GM19397 (cell line): ENCODE data around the gene SETX.
A peak's percentile ranks its signal among the peaks of the same experiment; 100 is the strongest.
"Not testable (repeated sequence)": the region's sequence is repeated elsewhere in the genome, so short reads cannot be mapped to it uniquely, and the experiment has no call there.

Source experiments
- ATAC-seq: cut with Tn5 transposase; IDR thresholded peaks from one replicate; pipeline ENCODE4 v1.9.1; 2021; ENCODE audit warnings: mild to moderate bottlenecking, moderate library complexity; ENCODE audit not compliant: unreplicated experiment

The SETX gene, protein sequence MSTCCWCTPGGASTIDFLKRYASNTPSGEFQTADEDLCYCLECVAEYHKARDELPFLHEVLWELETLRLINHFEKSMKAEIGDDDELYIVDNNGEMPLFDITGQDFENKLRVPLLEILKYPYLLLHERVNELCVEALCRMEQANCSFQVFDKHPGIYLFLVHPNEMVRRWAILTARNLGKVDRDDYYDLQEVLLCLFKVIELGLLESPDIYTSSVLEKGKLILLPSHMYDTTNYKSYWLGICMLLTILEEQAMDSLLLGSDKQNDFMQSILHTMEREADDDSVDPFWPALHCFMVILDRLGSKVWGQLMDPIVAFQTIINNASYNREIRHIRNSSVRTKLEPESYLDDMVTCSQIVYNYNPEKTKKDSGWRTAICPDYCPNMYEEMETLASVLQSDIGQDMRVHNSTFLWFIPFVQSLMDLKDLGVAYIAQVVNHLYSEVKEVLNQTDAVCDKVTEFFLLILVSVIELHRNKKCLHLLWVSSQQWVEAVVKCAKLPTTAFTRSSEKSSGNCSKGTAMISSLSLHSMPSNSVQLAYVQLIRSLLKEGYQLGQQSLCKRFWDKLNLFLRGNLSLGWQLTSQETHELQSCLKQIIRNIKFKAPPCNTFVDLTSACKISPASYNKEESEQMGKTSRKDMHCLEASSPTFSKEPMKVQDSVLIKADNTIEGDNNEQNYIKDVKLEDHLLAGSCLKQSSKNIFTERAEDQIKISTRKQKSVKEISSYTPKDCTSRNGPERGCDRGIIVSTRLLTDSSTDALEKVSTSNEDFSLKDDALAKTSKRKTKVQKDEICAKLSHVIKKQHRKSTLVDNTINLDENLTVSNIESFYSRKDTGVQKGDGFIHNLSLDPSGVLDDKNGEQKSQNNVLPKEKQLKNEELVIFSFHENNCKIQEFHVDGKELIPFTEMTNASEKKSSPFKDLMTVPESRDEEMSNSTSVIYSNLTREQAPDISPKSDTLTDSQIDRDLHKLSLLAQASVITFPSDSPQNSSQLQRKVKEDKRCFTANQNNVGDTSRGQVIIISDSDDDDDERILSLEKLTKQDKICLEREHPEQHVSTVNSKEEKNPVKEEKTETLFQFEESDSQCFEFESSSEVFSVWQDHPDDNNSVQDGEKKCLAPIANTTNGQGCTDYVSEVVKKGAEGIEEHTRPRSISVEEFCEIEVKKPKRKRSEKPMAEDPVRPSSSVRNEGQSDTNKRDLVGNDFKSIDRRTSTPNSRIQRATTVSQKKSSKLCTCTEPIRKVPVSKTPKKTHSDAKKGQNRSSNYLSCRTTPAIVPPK (N-terminal part only)

GRCh38 chr9:132354637-132355355 is at the start of gene SETX:
Gene SETX (minus strand): TSS chr9:132354986. CDS start chr9:132349428, 5,558 bp downstream.
- peak; percentile 93 for ATAC-seq

- no peak for ATAC-seq
Observed at GRCh38 chr9:132404228-132404881, 49.6 kb upstream of the SETX start.

DNA sequence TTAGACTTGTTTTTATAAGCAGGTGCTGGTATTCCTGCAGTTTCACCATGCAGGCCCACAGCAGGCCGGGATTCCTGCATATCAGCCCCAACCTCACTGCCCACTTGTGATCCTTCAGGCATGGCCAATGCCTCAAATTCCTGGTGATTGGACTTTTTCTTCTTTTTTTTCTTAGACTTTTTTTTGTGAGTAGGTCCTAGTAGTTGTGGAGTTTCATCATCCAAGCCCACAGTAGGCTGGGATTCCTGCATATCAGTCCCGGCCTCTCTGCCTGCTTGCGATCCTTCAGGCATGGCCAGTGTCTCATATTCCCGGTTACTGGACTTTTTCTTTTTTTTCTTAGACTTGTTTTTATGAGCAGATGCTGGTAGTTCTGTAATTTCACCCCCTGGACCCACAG is 47.0 kb upstream of the SETX start:
- no peak for ATAC-seq

DNA sequence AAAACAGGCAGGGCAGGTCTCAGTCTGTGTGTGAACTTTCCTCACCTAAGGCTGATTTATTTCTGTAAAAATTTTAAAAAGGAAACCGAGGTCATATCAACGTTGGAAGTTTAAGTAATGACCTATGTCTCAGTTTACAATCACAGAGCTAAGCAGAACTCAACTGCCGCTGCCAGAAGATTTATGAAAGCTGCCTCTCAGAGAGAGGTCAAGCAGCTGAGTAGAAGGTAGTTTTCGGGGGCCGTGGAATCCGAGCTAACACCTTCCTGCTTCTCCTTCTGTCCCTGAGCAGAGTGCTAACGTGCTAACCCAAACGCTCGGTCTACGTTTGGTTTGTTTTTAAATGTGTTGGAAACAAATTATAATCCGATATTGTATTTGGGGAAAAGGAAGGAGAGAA is 40.8 kb upstream of the SETX start:
- ATAC-seq: no peak

DNA sequence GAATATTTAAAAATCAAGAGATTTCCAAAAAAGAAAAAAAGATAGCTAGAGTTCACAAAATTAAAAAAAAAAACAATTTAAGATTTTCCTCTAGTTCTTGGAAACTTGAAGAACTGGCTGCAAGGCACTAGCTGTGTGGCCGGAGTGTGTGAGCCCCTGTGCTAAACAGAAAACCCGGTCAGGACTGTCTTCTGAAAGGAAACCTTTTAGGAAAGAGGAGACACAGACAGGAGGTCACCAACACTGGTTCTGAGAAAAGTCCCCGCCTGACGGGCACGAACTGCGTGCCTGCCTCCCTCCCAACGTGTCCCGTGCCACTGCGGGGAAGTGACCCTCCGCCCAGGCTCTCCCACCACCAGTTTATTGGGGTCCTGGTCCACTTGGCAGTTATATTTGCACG is 36.7 kb upstream of the SETX start:
- no peak for ATAC-seq

DNA sequence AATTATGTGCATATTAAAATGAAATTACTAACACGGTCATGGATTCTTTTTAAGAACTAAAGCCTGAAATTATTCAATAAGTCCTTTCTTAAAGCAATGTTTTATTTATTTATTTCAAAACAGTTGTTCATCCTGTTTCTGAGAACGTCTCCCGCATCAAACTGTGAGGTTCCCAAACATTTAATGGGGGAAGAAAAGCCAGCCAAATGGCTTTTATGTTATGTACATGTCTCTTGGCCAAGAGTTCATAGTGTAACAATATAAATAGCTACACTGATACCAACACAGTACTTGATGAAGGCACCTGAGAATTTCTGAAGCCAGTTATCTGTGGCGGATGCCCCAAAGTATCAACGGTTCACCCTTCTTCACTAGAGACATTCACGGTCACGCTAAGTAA is 36.2 kb upstream of the SETX start:
- ATAC-seq: no peak

GRCh38 chr9:132387133-132387532 is 32.3 kb upstream of the SETX start:
- ATAC-seq: no peak

GRCh38 chr9:132384376-132384775 is 29.6 kb upstream of the SETX start:
- no peak for ATAC-seq

GRCh38 chr9:132383462-132383883 is 28.7 kb upstream of the SETX start:
- ATAC-seq: no peak

GRCh38 chr9:132381966-132382541 is 27.3 kb upstream of the SETX start:
- peak; percentile 50 for ATAC-seq

GRCh38 chr9:132378416-132378815 is 23.6 kb upstream of the SETX start:
- ATAC-seq: not testable (repeated sequence)

GRCh38 chr9:132377769-132378168 is 23.0 kb upstream of the SETX start:
- ATAC-seq: not testable (repeated sequence)

GRCh38 chr9:132372177-132373095 is 17.6 kb upstream of the SETX start:
- ATAC-seq: no peak

GRCh38 chr9:132370592-132370991 is 15.8 kb upstream of the SETX start:
- no peak for ATAC-seq

GRCh38 chr9:132369421-132369820 is 14.6 kb upstream of the SETX start:
- ATAC-seq: no peak

DNA sequence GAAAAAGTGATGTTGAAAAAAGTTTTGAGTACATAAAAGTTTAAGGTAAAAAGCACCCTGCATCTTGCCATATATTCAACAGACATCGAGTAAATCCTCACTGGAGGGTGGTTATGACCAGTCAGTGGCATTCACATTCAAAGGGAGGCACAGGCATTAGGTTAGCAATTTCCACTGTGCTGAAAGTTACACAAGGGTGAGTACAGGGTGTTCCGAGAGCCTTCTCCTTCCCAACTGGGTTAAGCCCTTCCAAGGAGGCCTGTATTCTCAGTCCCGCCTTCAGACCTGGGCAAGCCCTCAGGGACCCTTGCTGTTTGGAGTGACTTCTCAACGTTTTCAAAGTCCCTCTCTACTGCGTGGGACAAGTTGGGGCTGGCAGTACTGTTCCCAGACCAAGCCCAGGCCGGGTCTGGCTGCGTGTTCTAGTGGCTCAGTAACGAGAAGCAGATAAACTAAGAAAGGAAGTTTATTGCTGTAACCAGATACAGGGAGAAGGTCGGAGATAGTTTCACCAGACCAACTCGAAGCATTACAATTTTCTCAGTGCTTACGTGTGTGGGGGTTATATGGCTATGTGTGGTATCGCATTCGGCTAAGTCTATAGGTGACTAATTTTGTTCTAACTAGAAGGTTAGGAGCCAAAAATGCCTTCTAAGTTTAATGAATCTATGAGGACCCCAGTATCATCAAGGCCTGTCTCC is 13.0 kb upstream of the SETX start:
- no peak for ATAC-seq

DNA sequence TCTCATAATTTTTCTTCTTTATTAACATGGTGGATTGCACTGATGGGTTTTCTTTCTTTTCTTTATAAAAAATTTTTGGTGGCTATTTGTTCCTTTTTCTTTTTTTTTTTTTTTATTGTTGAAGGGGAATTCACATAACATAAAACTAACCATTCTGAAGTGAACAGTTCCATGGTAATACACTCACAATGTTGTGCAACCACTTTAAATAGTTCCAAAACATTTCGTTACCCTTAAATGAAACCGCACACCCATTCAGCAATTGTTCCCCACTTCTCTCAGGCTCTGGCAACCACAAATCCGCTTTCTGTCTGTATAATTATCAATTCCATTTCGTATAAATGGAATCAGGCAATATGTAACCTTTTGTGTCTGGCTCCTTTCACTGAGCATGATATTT is 11.7 kb upstream of the SETX start:
- ATAC-seq: no peak

DNA sequence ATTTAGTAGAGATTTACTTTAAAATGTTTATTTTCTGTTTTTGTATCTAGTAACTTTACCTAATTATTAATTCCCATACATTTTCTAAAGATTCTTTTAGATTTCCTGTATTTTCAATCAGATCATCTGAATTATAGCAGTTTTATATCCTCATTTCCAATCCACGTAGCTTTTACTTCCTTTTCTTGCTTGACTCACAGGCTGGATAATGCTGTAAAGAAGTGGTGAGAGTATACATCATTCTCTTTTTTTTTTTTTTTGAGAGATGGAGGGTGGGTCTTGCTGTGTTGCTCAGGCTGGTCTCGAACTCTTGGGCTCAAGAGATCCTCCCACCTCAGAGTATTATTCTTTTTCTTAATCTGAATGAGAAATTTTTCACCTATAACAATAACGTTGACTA is 11.2 kb upstream of the SETX start:
- no peak for ATAC-seq
